GM12878 (cell line): Measurements from ENCODE around the gene LYPD8. TPM values are rescaled to one million over a fixed set of nuclear protein-coding genes. Genes with fewer than 3 reads are reported as not detected.

ENCODE experiments used
- ATAC-seq: fragments of 200-7000 bp; cut with Tn5 transposase; 3 replicates; pipeline ENCODE4 v1.9.1; 2020; ENCODE audit warnings: mild to moderate bottlenecking, moderate library complexity
- BruUV-seq: library from RNA; stranded (reverse); fragments of 400-500 nt; replicated peaks from 2 replicates; lab custom pipeline; 2021; lab: Mats Ljungman, UMichigan
- CTCF ChIA-PET: fragments of 300-600 bp; sonication (Branson Sonifier 250); formaldehyde crosslinking; extraction: SDS; loops from one replicate; lab custom pipeline; 2021; ENCODE audit warnings: inconsistent platforms; lab: Yijun Ruan, JAX
- POLR2A ChIA-PET: fragments of 350-600 bp; formaldehyde crosslinking; extraction: SDS; loops from one replicate; lab custom pipeline; 2021; ENCODE audit warnings: inconsistent platforms; lab: Charles Lee
- RAD21 ChIA-PET: fragments of 300-600 bp; sonication (Branson Sonifier 250); formaldehyde crosslinking; loops from one replicate; lab custom pipeline; 2023; ENCODE audit warnings: antibody characterized with exemption; ENCODE audit not compliant: unreplicated experiment; lab: Charles Lee
- SMC1A ChIA-PET: fragments of 300-600 bp; sonication (Branson Sonifier 250); formaldehyde crosslinking; loops from one replicate; lab custom pipeline; 2023; ENCODE audit not compliant: unreplicated experiment, uncharacterized antibody; lab: Charles Lee
- DNase-seq: peaks from one replicate; pipeline ENCODE4 v3.0.0-alpha.2; 2011; ENCODE audit warnings: low read depth, low spot score
- FAIRE-seq: peaks from 3 replicates; lab custom pipeline; 2011; peaks lifted over from hg19 to GRCh38; lab: Jason Lieb, UNC
- H2AFZ ChIP-seq: 2 replicates; pipeline ENCODE4 v1.6.0; 2011; ENCODE audit warnings: low read depth, low read length, control low read depth; ENCODE audit not compliant: control insufficient read depth
- H3K27ac ChIP-seq: 2 replicates; pipeline ENCODE4 v1.5.1; 2011; ENCODE audit warnings: control low read depth; ENCODE audit not compliant: control insufficient read depth, insufficient read depth
- H3K27me3 ChIP-seq, 2 experiments: replicated peaks in 1 of 2; 2 replicates each; pipeline versions ENCODE4 v1.6.0 to v1.6.1; 2011; ENCODE audit warnings: low read length in 1 of 2; ENCODE audit not compliant: control insufficient read depth in 2 of 2, insufficient read depth in 2 of 2
- H3K36me3 ChIP-seq, 2 experiments: 2 replicates each; pipeline ENCODE4 v1.5.1; 2011; ENCODE audit warnings: low read length in 1 of 2; ENCODE audit not compliant: control insufficient read depth in 2 of 2, insufficient read depth in 2 of 2
- H3K4me1 ChIP-seq: 2 replicates; pipeline ENCODE4 v1.6.1; 2011; ENCODE audit warnings: mild to moderate bottlenecking, low read length, moderate library complexity, mixed read lengths; ENCODE audit not compliant: control insufficient read depth, insufficient read depth
- H3K4me2 ChIP-seq: 2 replicates; pipeline ENCODE4 v1.6.0; 2011; ENCODE audit warnings: control low read depth; ENCODE audit not compliant: control insufficient read depth, insufficient read depth
- H3K4me3 ChIP-seq: fragments of 200-600 bp; sonication (generic); 2 replicates; pipeline ENCODE4 v1.5.1; 2016
- H3K79me2 ChIP-seq: 2 replicates; pipeline ENCODE4 v1.6.0; 2011; ENCODE audit warnings: low read length; ENCODE audit not compliant: control insufficient read depth, insufficient read depth
- H3K9ac ChIP-seq: 2 replicates; pipeline ENCODE4 v1.8.0; 2011; ENCODE audit warnings: low read length, control low read depth, mixed read lengths; ENCODE audit not compliant: control insufficient read depth, insufficient read depth
- H3K9me3 ChIP-seq: replicated peaks from 3 replicates; pipeline ENCODE4 v1.5.1; 2011; ENCODE audit warnings: mild to moderate bottlenecking, low read length; ENCODE audit not compliant: control insufficient read depth, insufficient read depth
- H4K20me1 ChIP-seq: 2 replicates; pipeline ENCODE4 v1.6.0; 2011; ENCODE audit not compliant: control insufficient read depth, insufficient read depth
- CHD2 ChIP-seq: IDR thresholded peaks from 2 replicates; pipeline ENCODE4 v1.6.1; 2011; ENCODE audit warnings: low read depth, low read length, improper control_type of control experiment, borderline replicate concordance
- MLLT1 ChIP-seq: fragments of 450-650 bp; IDR thresholded peaks from 2 replicates; pipeline ENCODE4 v1.6.1; 2016; ENCODE audit warnings: mild to moderate bottlenecking
- MYB ChIP-seq: fragments of 150-350 bp; IDR thresholded peaks from 2 replicates; pipeline ENCODE4 v1.6.1; 2014; ENCODE audit warnings: mild to moderate bottlenecking, low read depth, low read length, borderline replicate concordance
- PBX3 ChIP-seq: IDR thresholded peaks from 2 replicates; pipeline ENCODE4 v1.6.1; 2011; ENCODE audit warnings: mild to moderate bottlenecking, low read depth, low read length, moderate library complexity; ENCODE audit not compliant: insufficient replicate concordance
- POLR2A ChIP-seq: IDR thresholded peaks from 2 replicates; pipeline ENCODE4 v1.6.1; 2011; ENCODE audit warnings: low read depth, mild to moderate bottlenecking, low read length
- PRDM15 ChIP-seq: fragments of 450-650 bp; formaldehyde crosslinking; IDR thresholded peaks from 2 replicates; pipeline ENCODE4 v1.4.0; 2020; ENCODE audit warnings: mild to moderate bottlenecking, moderate library complexity
- SMAD1 ChIP-seq: fragments of 450-650 bp; IDR thresholded peaks from 2 replicates; pipeline ENCODE4 v1.6.1; 2018; ENCODE audit warnings: mild to moderate bottlenecking, low read depth; ENCODE audit not compliant: partially characterized antibody
- ZNF274 ChIP-seq: IDR thresholded peaks from one replicate; pipeline ENCODE4 v1.8.0; 2011; ENCODE audit not compliant: insufficient read length, insufficient read depth
- WGBS: methylation state at CpG from one replicate; pipeline ENCODE4 v1.1.6; 2016; ENCODE audit warnings: low lambda C conversion rate; ENCODE audit not compliant: insufficient replicate concordance, insufficient coverage; ENCODE audit errors: missing lambda C conversion rate; 5-methylcytosine and 5-hydroxymethylcytosine counted together
- in situ Hi-C: fragments of 300-500 bp; cut with MboI; formaldehyde crosslinking; loops from 9 replicates; pipeline ENCODE4 v1.14.3; 2018; ENCODE audit warnings: mixed read lengths
- intact Hi-C: fragments of 100-400 bp; cut with micrococcal nuclease; formaldehyde crosslinking; loops from one replicate; pipeline ENCODE4 v1.14.2; 2022; ENCODE audit not compliant: unreplicated experiment
- polyA plus RNA-seq, 11 experiments: library from polyadenylated mRNA; depleted of rRNA in 4 of 11; unstranded in 6 of 11; stranded (reverse) in 5 of 11; fragments of >200 nt; fragmentation: Nextera tagmentation in 4 of 11; fragmentation: Illumina TruSeq in 1 of 11; extraction: Ambion mirVana in 4 of 11; extraction: Trizol in 1 of 11; gene quantifications; 1 replicate in 1 of 11; 2 replicates in 10 of 11; pipeline versions ENCODE4 v1.2.1 to v1.2.3, GENCODE V29; 2011 to 2016; ENCODE audit warnings: inconsistent platforms in 2 of 11, missing spikeins in 2 of 11, low read depth in 1 of 11
- total RNA-seq, 4 experiments: library from RNA; depleted of rRNA in 3 of 4; stranded (reverse); fragments of >200 nt in 3 of 4; fragmentation: Illumina TruSeq in 1 of 4; extraction: Trizol in 1 of 4; gene quantifications; 2 replicates each; pipeline versions ENCODE4 v1.2.1 to v1.2.3, GENCODE V29; 2013 to 2021

The LYPD8 gene
- total and polyA plus RNA-seq, 10 of the 15 experiments (the other 5 are each of a cell fraction or from before 2014, with no cell fraction given): 0.13 to 0.40 (median 0.18) TPM; not detected in 7

GRCh38 chr1:248751142-248751541 is 4.4 kb downstream of the LYPD8 start:
- ATAC-seq: peak; percentile 48
- no peak overlapping the region for H2AFZ ChIP-seq

More at GRCh38 chr1:248751142-248751541, 4.4 kb downstream of the LYPD8 start:
- TF ChIP-seq PBX3: no peak
- no peak for TF ChIP-seq SMAD1
- no peak for TF ChIP-seq POLR2A
- no peak for TF ChIP-seq CHD2
- no peak for TF ChIP-seq MLLT1
- TF ChIP-seq ZNF274: no peak
- no peak for TF ChIP-seq MYB
- no peak for TF ChIP-seq PRDM15 (CRISPR knock-in tag)
- TF ChIP-seq, all 136 proteins: peak for 0
- RAD21 ChIA-PET: no interaction called here
- intact Hi-C loops: no loop called here
- Histone ChIP-seq H3K27me3 (no peaks in the 10 kb centered on the region), H3K4me2 (no peak overlapping the region), H3K9ac (no peak overlapping the region), H4K20me1 (no peaks in the 10 kb centered on the region), H3K36me3 (no peaks in the 10 kb centered on the region), H3K4me1 (no peaks in the 10 kb centered on the region), H3K27ac (no peak overlapping the region), H3K9me3 (no peaks in the 10 kb centered on the region), H3K4me3 (no peak overlapping the region), H3K79me2 (no peaks in the 10 kb centered on the region)
- DNase-seq (no peak), FAIRE-seq (no peak)
- 64% methylated on average over 5 of the region's 5 CpGs for WGBS
- in situ Hi-C loops: no loop called here
- SMC1A ChIA-PET: interaction anchor here (0.9 kb wide), 1 partner anchor 41 kb away, joined by 3 read pairs; no protein-coding TSS in a partner anchor
- CTCF ChIA-PET: interaction anchor here (1.4 kb wide), 1 partner anchor 55 kb away, joined by 3 read pairs; no protein-coding TSS in a partner anchor
- POLR2A ChIA-PET: no interaction called here
- BruUV-seq: no TSS peak
